Left kidney (tissue), 8 donors: ENCODE measurements around the gene DDX17. TPM values are rescaled to one million over a fixed set of nuclear protein-coding genes. Genes with fewer than 3 reads are reported as not detected.

ENCODE experiments used
- DNase-seq: peaks from one replicate; pipeline ENCODE4 v3.0.0-alpha.2; 2013
- long read RNA-seq, 8 donors: transcript quantifications; one replicate each; lab custom pipeline, GENCODE V29; 2026
- polyA plus RNA-seq: library from polyadenylated mRNA; unstranded; fragments of 120-200 nt; gene quantifications from one replicate; pipeline ENCODE4 v1.2.1, GENCODE V29; 2013; ENCODE audit not compliant: insufficient read length

DDX17 gene
- 1,227 TPM for polyA plus RNA-seq
- long read RNA-seq, donor 1, full-length matches to known transcripts, result 95 of 497 reads
- long read RNA-seq, donor 1, partial matches to known transcripts, result 402 of 497 reads
- long read RNA-seq, donor 1, other reads (novel, unspliced or antisense), result 0 of 497 reads
- long read RNA-seq, donor 2, full-length matches to known transcripts, result 106 of 448 reads
- long read RNA-seq, donor 2, partial matches to known transcripts, result 342 of 448 reads
- long read RNA-seq, donor 2, other reads (novel, unspliced or antisense), result 0 of 448 reads
- long read RNA-seq, donor 3, full-length matches to known transcripts, result 65 of 1,269 reads
- long read RNA-seq, donor 3, partial matches to known transcripts, result 1,204 of 1,269 reads
- long read RNA-seq, donor 3, other reads (novel, unspliced or antisense), result 0 of 1,269 reads
- long read RNA-seq, donor 4, partial matches to known transcripts, result 33 of 35 reads
- long read RNA-seq, donor 4, other reads (novel, unspliced or antisense), result 0 of 35 reads
- long read RNA-seq, donor 5, full-length matches to known transcripts, result 66 of 257 reads
- long read RNA-seq, donor 5, partial matches to known transcripts, result 191 of 257 reads
- long read RNA-seq, donor 5, other reads (novel, unspliced or antisense), result 0 of 257 reads
- long read RNA-seq, donor 6, full-length matches to known transcripts, result 40 of 209 reads
- long read RNA-seq, donor 6, partial matches to known transcripts, result 169 of 209 reads
- long read RNA-seq, donor 6, other reads (novel, unspliced or antisense), result 0 of 209 reads
- long read RNA-seq, donor 7, full-length matches to known transcripts, result 124 of 958 reads
- long read RNA-seq, donor 7, partial matches to known transcripts, result 834 of 958 reads
- long read RNA-seq, donor 7, other reads (novel, unspliced or antisense), result 0 of 958 reads
- long read RNA-seq, donor 8, full-length matches to known transcripts, result 27 of 156 reads
- long read RNA-seq, donor 8, partial matches to known transcripts, result 129 of 156 reads
- long read RNA-seq, donor 8, other reads (novel, unspliced or antisense), result 0 of 156 reads

DNA sequence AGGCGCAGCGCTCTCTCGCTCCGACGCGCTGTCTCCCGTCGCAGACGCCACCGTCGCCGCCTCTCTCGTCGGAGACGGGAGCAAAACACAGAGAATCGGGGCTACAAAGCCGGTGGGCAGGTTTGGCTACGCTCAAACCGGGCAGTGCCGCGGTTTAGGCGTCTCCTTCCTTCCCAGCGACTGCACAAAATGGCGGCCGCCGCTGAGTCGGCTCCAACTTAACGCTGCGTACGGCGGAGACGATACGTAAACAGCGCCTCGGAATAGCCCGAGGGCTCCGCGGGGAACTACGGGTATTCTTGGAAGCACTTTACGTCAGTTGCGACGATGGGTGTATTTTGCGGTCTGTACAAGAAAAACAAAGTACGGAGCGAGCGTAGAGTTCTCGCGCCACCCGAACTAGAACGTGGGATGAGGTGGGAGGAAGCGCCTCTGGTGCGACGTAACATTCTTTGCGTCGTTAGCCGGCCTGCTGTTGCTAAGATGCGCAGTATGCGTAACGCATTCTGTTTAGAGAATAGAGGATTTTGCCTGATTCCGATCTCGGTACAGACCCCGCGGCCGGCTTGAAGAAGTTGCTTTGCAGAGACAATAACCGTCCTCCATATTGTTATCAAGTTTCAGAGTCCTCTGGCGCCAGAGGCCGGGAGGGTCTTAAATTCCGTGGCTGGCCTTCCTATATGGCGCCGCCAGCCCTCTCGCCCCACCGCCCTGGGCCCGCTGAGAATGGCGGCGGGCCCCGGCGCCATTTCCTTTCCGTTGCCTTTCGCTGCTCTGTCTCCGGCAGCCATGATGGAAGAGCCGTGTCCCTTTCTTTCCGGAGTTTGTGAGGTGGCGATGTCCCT, at the start of gene DDX17:
DDX17 (minus strand) TSS at position 194 of the 845 bp plus-strand sequence.
- DNase-seq, result peak; percentile 99

DNA sequence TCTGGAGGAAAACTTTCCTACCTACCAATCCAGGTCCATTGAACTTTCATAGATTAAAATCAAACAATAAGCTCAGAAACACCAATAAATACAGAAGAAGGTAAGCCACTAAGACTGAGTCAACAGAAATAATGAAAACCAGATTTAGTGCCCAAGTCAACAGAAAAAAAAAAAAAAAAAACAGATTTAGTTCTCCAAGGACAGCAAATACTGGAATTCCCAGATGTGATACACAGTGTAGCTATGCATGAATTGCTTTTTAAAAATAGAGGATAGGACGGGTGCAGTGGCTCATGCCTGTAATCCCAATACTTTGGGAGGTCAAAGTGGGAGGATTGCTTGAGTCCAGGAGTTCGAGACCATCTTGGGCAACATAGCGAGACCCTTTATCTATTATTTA, 48.2 kb upstream of the DDX17 start:
- no peak for DNase-seq

DNA sequence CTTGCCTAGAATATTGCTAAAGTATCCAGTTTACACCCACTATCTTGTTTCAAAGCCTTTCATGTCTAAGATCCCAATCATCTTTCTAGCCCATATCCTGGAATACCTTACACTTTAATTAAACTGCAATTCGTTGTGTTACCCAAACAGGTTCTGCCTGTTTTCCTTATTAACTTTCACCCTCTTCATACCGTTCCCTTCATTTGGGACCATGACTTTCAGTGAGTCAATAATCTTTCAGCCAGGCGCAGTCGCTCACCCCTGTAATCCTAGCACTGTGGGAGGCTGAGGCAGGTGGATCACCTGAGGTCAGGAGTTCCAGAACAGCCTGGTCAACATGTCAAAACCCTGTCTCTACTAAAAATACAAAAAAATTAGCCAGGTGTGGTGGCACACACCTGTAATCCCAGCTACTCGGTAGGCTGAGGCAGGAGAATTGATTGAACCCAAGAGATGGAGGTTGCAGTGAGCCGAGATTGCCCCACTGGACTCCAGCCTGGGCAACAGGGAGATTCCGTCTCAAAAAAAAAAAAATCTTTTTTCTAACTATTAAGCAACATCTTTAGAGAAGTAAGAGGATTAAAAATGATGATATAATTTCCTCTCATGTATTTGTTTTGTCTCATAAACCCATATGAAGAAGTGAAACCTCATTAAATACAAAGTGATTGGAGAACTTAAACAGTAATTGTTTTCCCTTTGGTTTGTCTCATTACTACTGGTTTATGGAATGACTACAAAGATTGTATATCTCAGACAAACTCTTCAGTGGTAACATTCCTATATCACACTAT, 43.2 kb upstream of the DDX17 start:
- peak; percentile 42 for DNase-seq

DNA sequence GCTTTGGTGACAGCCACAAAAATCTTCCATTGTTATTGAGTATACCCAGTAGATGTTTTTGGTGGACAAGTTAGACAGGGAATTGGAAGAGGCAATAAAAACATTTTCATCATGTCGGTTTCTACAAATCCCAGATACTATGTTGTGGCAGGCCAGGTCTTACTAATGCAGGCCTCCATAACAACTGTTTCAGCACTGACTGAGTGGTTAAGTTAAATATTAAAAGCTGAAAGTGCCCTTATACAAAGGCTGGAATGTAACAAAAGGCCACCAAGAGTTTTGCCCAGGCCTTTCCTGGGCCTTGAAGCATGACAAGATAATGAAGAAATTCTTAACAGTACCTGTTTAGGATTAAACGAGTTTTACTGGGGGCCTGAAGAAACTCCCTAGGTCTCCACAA, 34.6 kb upstream of the DDX17 start:
- no peak for DNase-seq

DNA sequence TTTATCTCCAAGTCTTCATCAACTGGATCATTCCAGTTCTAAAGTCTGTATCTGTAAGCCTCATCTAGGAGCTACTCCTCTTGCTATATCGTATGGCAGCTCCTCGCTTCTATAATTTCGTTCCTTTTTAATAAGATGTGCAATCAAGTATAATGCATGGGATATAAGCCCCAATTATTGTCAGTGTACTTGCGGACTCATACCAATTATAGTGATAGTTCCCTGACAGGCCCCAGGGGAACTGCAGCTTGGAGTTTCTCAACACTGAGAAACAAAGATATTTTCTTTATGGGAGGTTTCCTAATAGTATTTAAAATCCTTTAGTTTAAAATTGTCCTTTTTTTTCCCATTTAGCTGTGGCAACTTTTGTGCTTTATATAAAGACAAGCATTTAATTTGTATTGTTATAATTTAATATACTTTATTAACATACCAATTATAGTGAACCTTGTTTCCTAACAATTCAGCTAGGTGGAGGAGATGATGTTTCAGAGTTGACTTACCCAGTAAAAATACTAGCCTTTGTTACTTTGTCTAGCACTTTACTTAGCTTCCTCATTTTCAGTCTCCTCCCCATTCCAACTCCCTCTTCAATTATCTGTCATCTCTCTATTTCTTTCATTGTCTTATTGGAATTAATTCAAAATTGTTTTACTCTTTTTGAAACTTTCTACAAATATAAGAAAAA, 25.3 kb upstream of the DDX17 start:
- no peak for DNase-seq

DNA sequence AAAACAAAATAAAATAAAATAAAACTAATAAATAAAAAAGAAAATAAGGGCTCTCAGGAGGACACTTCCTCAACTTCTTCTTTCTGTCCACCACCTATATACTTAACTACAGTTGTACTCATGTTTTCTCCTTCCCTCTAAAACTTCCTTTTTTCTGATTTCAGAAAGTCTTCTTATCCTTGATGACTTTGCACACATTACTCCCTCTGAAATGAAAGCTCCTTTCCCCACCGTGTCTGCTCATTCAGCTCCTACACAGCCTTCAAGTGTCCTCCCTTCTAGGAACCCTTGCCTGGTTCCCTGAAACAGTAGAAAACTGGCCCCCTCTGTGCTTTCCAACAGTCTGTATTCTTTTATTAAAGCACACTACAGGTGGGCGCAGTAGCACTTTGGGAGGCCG, 18.3 kb upstream of the DDX17 start:
- DNase-seq, result no peak

GRCh38 chr22:38523479-38523878, 17.4 kb upstream of the DDX17 start:
- DNase-seq, result no peak

- no peak for DNase-seq
These were observed 16.9 kb upstream of the DDX17 start for GRCh38 chr22:38523029-38523428.

DNA sequence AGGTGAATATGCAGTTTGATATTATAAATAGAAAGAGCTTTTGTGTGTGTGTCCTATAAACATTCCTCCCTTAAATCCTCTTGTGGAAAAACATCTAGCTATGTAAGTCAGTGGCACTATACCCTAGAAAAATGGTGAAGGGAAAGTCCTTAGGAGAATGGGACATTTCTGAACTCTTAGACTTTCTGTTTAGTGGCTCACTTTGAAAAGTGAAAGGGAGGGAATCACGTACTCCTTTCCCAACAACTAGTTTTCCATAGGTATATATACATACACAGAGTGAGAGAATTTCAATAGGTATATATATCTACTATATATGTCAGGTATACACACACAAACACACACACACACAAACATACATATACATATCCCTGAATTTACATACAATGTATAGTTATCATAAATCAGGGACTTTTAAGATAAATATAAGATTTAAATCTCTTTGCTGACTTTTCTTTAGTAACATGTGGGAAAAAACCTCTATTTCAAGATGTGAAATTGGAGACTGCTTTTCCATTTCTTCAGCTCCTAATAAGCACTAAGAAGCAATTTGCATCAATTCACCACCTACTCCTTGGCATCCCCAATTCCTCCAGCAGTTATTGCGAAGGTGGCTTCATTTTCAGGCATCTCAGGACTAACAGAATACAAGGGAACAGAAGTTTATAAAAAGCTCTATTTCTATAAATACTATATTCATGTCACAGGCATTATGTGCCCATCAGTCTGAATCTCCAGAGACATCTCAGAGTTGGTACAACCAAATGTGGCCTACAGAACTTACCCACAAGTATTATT, 13.5 kb upstream of the DDX17 start:
- DNase-seq, result no peak

- DNase-seq, result no peak
These were observed 12.5 kb upstream of the DDX17 start for GRCh38 chr22:38518620-38519019.

GRCh38 chr22:38513063-38513462, 7.0 kb upstream of the DDX17 start:
- DNase-seq, result no peak

- DNase-seq, result no peak
These were observed 4.4 kb upstream of the DDX17 start for GRCh38 chr22:38510416-38510970.

DNA sequence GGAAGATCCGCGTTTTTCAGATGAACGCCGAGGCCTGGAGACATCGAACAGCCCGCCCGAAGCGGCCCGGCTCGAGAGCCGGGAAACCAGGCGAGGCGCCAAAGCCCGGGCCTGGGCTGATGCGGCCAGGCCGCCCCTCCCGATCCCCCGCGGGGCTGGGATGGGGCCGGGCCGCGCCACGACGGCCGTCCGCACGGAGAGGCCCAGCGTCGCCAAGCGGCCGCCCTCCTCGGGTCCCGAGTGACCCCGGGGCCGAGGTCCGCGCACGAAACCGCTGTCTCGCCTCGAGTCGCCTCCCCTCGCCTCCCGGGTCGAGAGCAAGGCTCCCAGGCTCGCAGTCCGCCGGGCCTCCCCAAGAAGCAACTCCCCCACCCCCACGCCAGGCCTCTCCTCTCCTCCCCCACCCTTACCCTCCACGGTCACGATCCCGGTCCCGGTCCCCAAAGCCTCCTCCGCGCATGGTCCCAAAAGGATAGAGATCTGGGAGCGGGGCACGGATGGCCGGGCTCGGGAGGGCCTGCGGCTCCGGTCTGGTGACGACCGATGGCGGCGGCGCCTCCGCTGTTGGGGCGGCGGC, 482 bp downstream of the DDX17 start:
- peak; percentile 64 for DNase-seq

DNA sequence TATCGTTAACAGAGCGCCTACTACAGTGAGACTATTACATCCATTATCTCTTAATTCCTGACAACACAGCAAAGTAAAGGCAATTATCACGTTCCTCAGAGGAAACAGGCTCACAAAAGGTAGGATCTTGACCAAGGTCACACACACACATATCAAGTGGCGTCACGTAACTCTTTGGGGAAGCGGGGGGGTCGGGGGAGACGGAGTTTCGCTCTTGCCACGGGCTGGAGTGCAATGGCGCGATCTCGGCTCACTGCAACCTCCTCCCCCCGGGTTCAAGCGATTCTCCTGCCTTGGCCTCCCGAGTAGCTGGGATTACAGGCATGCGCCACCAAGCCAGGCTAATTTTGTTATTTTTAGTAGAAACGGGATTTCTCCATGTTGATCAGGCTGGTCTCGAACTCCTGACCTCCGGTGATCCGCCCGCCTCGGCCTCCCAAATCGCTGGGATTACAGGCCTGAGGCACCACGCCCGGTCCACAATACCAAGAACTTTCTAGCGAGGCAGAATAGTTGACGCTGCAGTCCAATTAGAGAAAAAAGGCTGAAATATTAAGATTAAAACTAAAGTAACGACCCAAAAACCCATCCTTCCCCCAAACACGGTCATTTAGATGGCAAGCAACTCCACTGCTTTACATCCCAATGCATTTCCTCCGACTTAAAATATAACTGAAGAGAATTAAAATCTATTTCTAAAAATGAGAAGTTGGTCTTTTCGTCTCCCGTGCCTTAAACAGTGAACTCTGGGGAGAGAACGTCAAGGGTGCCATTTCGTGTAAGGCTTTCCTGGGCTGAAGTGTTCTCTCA, 1.2 kb downstream of the DDX17 start:
- peak; percentile 54 for DNase-seq

DNA sequence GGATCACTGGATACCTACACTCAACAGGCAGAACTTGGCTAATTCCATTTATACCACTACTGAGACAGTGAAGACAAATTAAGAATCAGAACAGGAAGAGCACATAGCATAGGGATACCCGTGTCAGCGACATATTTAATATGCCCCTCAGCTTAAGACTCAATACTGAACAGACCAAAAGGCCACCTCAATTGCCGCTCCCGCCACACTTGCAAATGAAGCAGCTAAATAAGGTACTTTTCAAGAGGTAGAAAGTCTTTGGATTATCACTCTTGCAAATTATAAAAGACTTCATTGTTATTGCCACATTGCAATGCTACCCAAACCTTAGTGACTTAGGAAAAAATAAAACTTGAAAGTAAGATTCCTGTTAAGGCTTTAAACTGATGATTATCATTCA, 3.1 kb downstream of the DDX17 start:
- DNase-seq, result no peak

DNA sequence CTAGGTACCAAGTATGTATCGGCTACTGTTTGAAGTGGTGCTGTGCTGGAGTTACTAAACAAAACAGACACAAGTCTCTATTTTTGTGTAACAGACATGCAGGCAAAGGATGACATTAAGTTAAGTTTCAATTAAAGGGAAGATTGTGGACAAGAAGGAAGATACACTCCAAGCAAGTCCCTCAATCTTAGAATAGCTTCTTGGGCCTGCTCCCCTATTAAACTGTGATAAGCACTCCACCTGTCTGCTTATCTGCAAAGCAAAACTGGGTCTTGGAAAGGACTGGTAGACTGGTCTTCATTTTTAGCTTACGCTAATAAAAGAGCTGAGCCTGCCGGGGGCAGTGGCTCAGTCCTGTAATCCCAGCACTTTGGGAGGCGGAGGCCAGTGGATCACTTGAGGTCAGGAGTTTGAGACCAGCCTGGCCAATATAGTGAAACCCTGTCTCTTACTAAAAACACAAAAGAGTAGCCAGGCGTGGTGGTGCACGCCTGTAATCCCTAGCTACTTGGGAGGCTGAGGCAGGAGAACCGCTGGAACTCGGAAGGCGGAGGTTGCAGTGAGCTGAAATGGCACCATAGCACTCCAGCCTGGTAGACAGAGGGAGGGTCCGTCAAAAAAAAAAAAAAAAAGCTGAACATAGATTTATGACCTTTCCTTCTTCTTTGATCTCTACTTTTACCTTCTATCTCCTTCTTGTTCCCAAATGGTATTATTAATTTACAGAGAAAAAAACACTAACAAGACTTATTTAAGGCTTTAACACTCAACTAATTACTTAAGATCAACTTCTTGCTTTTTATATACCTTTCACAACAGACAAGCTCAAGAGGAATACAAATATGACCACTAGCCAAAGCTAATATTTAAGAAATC, 4.1 kb downstream of the DDX17 start:
- DNase-seq, result no peak

- DNase-seq, result no peak
These were observed 8.2 kb downstream of the DDX17 start for GRCh38 chr22:38497869-38498268.
